ENCODE results near the gene RBBP5.

Gene RBBP5

GRCh38 chr1:205133287-205133686, 11.5 kb upstream of the RBBP5 start:
- Histone ChIP-seq H3K36me3 (ENCODE audit: control insufficient read depth in 2 of 2, insufficient read depth in 2 of 2, low read length in 2 of 2) (no peaks in the 10 kb centered on the region), H3K9me3 (ENCODE audit: control insufficient read depth in 2 of 2, low read length in 2 of 2) (no peaks in the 10 kb centered on the region), H3K27me3 (ENCODE audit: control insufficient read depth in 2 of 2, insufficient read depth in 2 of 2, low read length in 2 of 2) (no peaks in the 10 kb centered on the region), H3K27ac (ENCODE audit: low read depth in 2 of 2, low read length in 2 of 2) (no peak overlapping the region), H3K4me3 (ENCODE audit: low read length in 2 of 2) (no peak overlapping the region), H3K9ac (ENCODE audit: low read depth in 1 of 2, low read length in 2 of 2) (no peak overlapping the region), H3K4me1 (ENCODE audit: control insufficient read depth in 2 of 2, insufficient read depth in 2 of 2, low read length in 2 of 2) (no peaks in the 10 kb centered on the region)

DNA sequence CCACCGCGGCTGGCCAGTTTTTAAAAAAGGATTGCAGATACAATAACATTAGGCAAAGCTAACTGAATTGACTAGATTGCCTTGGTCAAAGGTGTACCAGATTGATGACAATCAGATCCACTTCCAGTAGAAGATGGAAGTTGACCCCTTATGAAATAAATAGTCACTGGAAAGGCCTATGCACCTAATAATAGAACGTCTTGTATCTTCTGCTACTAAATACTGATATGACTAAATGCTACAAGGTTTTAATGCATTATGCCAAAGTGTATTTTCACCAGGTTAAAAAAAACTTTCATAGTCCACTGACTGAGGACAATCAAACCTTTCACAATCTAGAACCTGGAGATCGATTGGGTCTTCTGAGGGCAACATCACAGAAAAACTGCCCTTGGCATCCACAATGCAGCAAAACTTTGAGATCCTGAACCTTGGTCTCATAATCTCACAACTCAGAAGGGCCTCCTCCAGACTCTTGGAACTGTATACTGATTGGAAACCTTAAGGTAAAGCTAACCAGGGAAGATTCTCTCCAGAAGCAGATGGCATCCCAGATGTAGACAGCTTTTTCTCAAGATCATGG, 7.8 kb upstream of the RBBP5 start:
- Histone ChIP-seq H3K9me3 (ENCODE audit: control insufficient read depth in 2 of 2, low read length in 2 of 2) (no peaks in the 10 kb centered on the region), H3K4me1 (ENCODE audit: control insufficient read depth in 2 of 2, insufficient read depth in 2 of 2, low read length in 2 of 2) (no peaks in the 10 kb centered on the region), H3K4me3 (ENCODE audit: low read length in 2 of 2) (no peak overlapping the region), H3K27ac (ENCODE audit: low read depth in 2 of 2, low read length in 2 of 2) (no peak overlapping the region), H3K36me3 (ENCODE audit: control insufficient read depth in 2 of 2, insufficient read depth in 2 of 2, low read length in 2 of 2) (no peaks in the 10 kb centered on the region), H3K27me3 (ENCODE audit: control insufficient read depth in 2 of 2, insufficient read depth in 2 of 2, low read length in 2 of 2) (no peaks in the 10 kb centered on the region), H3K9ac (ENCODE audit: low read depth in 1 of 2, low read length in 2 of 2) (no peak overlapping the region)

GRCh38 chr1:205128050-205128449, 6.3 kb upstream of the RBBP5 start:
- Histone ChIP-seq H3K9me3 (ENCODE audit: control insufficient read depth in 2 of 2, low read length in 2 of 2) (no peaks in the 10 kb centered on the region), H3K9ac (ENCODE audit: low read depth in 1 of 2, low read length in 2 of 2) (no peak overlapping the region), H3K4me1 (ENCODE audit: control insufficient read depth in 2 of 2, insufficient read depth in 2 of 2, low read length in 2 of 2) (no peaks in the 10 kb centered on the region), H3K36me3 (ENCODE audit: control insufficient read depth in 2 of 2, insufficient read depth in 2 of 2, low read length in 2 of 2) (no peaks in the 10 kb centered on the region), H3K27ac (ENCODE audit: low read depth in 2 of 2, low read length in 2 of 2) (no peak overlapping the region), H3K4me3 (ENCODE audit: low read length in 2 of 2) (no peak overlapping the region), H3K27me3 (ENCODE audit: control insufficient read depth in 2 of 2, insufficient read depth in 2 of 2, low read length in 2 of 2) (no peaks in the 10 kb centered on the region)

DNA sequence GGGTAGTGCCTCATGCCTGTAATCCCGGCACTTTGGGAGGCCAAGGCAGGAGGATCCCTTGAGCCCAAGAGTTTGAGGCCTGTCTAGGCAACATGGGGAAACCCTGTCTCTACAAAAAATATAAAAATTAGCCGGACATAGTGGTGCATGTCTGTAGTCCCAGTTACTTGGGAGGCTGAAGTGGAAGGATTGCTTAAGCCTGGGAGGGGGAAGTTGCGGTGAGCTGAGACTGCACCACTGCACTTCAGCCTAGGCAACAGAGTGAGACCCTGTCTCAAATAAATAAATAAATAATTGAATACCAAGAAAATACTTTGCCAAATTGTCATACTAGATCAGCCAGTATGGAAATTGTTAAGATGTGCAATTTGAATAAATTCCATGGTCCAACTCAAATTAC, 5.9 kb upstream of the RBBP5 start:
- Histone ChIP-seq H3K4me1 (ENCODE audit: control insufficient read depth in 2 of 2, insufficient read depth in 2 of 2, low read length in 2 of 2) (no peaks in the 10 kb centered on the region), H3K27ac (ENCODE audit: low read depth in 2 of 2, low read length in 2 of 2) (no peak overlapping the region), H3K27me3 (ENCODE audit: control insufficient read depth in 2 of 2, insufficient read depth in 2 of 2, low read length in 2 of 2) (no peaks in the 10 kb centered on the region), H3K9me3 (ENCODE audit: control insufficient read depth in 2 of 2, low read length in 2 of 2) (no peaks in the 10 kb centered on the region), H3K36me3 (ENCODE audit: control insufficient read depth in 2 of 2, insufficient read depth in 2 of 2, low read length in 2 of 2) (no peaks in the 10 kb centered on the region), H3K4me3 (ENCODE audit: low read length in 2 of 2) (no peak overlapping the region), H3K9ac (ENCODE audit: low read depth in 1 of 2, low read length in 2 of 2) (no peak overlapping the region)

GRCh38 chr1:205124726-205125125, 2.9 kb upstream of the RBBP5 start:
- Histone ChIP-seq H3K4me1 (ENCODE audit: control insufficient read depth in 2 of 2, insufficient read depth in 2 of 2, low read length in 2 of 2) (peaks cover 10 to 12% of the 10 kb centered on the region in 2 donors), H3K9me3 (ENCODE audit: control insufficient read depth in 2 of 2, low read length in 2 of 2) (no peaks in the 10 kb centered on the region), H3K4me3 (ENCODE audit: low read length in 2 of 2) (no peak overlapping the region), H3K9ac (ENCODE audit: low read depth in 1 of 2, low read length in 2 of 2) (no peak overlapping the region), H3K27me3 (ENCODE audit: control insufficient read depth in 2 of 2, insufficient read depth in 2 of 2, low read length in 2 of 2) (no peaks in the 10 kb centered on the region), H3K36me3 (ENCODE audit: control insufficient read depth in 2 of 2, insufficient read depth in 2 of 2, low read length in 2 of 2) (no peaks in the 10 kb centered on the region), H3K27ac (ENCODE audit: low read depth in 2 of 2, low read length in 2 of 2) (no peak overlapping the region)

GRCh38 chr1:205122489-205122882, 708 bp upstream of the RBBP5 start:
- Histone ChIP-seq H3K9me3 (ENCODE audit: control insufficient read depth in 2 of 2, low read length in 2 of 2) (no peaks in the 10 kb centered on the region), H3K4me1 (ENCODE audit: control insufficient read depth in 2 of 2, insufficient read depth in 2 of 2, low read length in 2 of 2) (peaks cover 12 to 14% of the 10 kb centered on the region in 2 donors), H3K36me3 (ENCODE audit: control insufficient read depth in 2 of 2, insufficient read depth in 2 of 2, low read length in 2 of 2) (peaks cover 0 to 2% of the 10 kb centered on the region in 2 donors), H3K4me3 (ENCODE audit: low read length in 2 of 2) (peak overlapping the region; percentile 84 to 100), H3K9ac (ENCODE audit: low read depth in 1 of 2, low read length in 2 of 2) (peak overlapping the region; percentile 85 to 99), H3K27ac (ENCODE audit: low read depth in 2 of 2, low read length in 2 of 2) (peak overlapping the region; percentile 89 to 97), H3K27me3 (ENCODE audit: control insufficient read depth in 2 of 2, insufficient read depth in 2 of 2, low read length in 2 of 2) (no peaks in the 10 kb centered on the region)

DNA sequence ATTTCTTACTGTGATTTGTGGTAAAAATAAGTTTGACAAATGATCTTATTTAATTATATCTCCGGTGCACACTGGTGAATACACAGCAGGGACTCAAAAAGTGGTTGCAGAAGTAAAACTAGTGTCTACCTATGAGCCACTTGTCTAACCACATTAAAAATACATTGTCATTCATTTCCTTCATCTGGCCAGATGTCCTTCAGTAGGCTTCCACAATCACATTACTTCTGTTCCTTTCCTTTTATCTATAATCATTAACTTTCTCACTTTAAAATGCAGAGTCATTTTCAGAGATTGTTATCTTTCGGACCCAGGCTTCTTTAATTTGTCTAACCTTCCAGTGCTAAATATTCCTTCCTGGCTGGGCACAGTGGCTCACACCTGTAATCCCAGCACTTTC, 3.0 kb downstream of the RBBP5 start:
- Histone ChIP-seq H3K4me1 (ENCODE audit: control insufficient read depth in 2 of 2, insufficient read depth in 2 of 2, low read length in 2 of 2) (peaks cover 12 to 14% of the 10 kb centered on the region in 2 donors), H3K9me3 (ENCODE audit: control insufficient read depth in 2 of 2, low read length in 2 of 2) (no peaks in the 10 kb centered on the region), H3K27me3 (ENCODE audit: control insufficient read depth in 2 of 2, insufficient read depth in 2 of 2, low read length in 2 of 2) (no peaks in the 10 kb centered on the region), H3K36me3 (ENCODE audit: control insufficient read depth in 2 of 2, insufficient read depth in 2 of 2, low read length in 2 of 2) (peaks cover 2 to 9% of the 10 kb centered on the region in 2 donors), H3K27ac (ENCODE audit: low read depth in 2 of 2, low read length in 2 of 2) (no peak overlapping the region), H3K9ac (ENCODE audit: low read depth in 1 of 2, low read length in 2 of 2) (no peak overlapping the region), H3K4me3 (ENCODE audit: low read length in 2 of 2) (no peak overlapping the region)

GRCh38 chr1:205111354-205111753, 10.4 kb downstream of the RBBP5 start:
- H3K4me3 ChIP-seq (ENCODE audit: low read length in 2 of 2): no peak overlapping the region
- H3K27me3 ChIP-seq (ENCODE audit: control insufficient read depth in 2 of 2, insufficient read depth in 2 of 2, low read length in 2 of 2): no peaks in the 10 kb centered on the region
- no peak overlapping the region for H3K27ac ChIP-seq (ENCODE audit: low read depth in 2 of 2, low read length in 2 of 2)
- no peak overlapping the region for H3K9ac ChIP-seq (ENCODE audit: low read depth in 1 of 2, low read length in 2 of 2)
- peaks cover 17 to 32% of the 10 kb centered on the region in 2 donors for H3K36me3 ChIP-seq (ENCODE audit: control insufficient read depth in 2 of 2, insufficient read depth in 2 of 2, low read length in 2 of 2)
- H3K9me3 ChIP-seq (ENCODE audit: control insufficient read depth in 2 of 2, low read length in 2 of 2): no peaks in the 10 kb centered on the region
- H3K4me1 ChIP-seq (ENCODE audit: control insufficient read depth in 2 of 2, insufficient read depth in 2 of 2, low read length in 2 of 2): no peaks in the 10 kb centered on the region

DNA sequence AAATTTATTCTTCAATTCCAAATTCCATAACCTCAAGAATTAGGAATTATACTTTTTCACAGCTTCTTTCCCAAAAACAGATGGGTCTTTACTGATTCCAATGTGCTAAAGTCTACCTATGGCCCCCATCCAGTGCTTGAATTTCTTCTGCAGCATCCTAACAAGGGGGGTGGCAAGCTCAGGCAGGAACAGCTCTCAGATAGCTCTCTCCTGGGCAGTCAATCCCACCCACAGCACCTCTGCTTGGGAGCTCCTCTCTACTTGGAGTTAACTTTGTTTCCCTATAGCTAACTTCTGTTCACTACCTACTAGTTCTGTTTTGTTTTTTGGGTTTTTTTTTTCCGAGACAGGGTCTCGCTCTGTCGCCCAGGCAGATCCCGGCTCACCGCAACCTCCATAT, 12.1 kb downstream of the RBBP5 start:
- Histone ChIP-seq H3K36me3 (ENCODE audit: control insufficient read depth in 2 of 2, insufficient read depth in 2 of 2, low read length in 2 of 2) (peaks cover 25 to 41% of the 10 kb centered on the region in 2 donors), H3K9me3 (ENCODE audit: control insufficient read depth in 2 of 2, low read length in 2 of 2) (no peaks in the 10 kb centered on the region), H3K9ac (ENCODE audit: low read depth in 1 of 2, low read length in 2 of 2) (no peak overlapping the region), H3K4me3 (ENCODE audit: low read length in 2 of 2) (no peak overlapping the region), H3K27ac (ENCODE audit: low read depth in 2 of 2, low read length in 2 of 2) (no peak overlapping the region), H3K27me3 (ENCODE audit: control insufficient read depth in 2 of 2, insufficient read depth in 2 of 2, low read length in 2 of 2) (no peaks in the 10 kb centered on the region), H3K4me1 (ENCODE audit: control insufficient read depth in 2 of 2, insufficient read depth in 2 of 2, low read length in 2 of 2) (no peaks in the 10 kb centered on the region)

- no peak overlapping the region for H3K9ac ChIP-seq (ENCODE audit: low read depth in 1 of 2, low read length in 2 of 2)
- H3K4me3 ChIP-seq (ENCODE audit: low read length in 2 of 2): no peak overlapping the region
- peaks cover 24 to 45% of the 10 kb centered on the region in 2 donors for H3K36me3 ChIP-seq (ENCODE audit: control insufficient read depth in 2 of 2, insufficient read depth in 2 of 2, low read length in 2 of 2)
- no peaks in the 10 kb centered on the region for H3K9me3 ChIP-seq (ENCODE audit: control insufficient read depth in 2 of 2, low read length in 2 of 2)
- H3K27me3 ChIP-seq (ENCODE audit: control insufficient read depth in 2 of 2, insufficient read depth in 2 of 2, low read length in 2 of 2): no peaks in the 10 kb centered on the region
- H3K27ac ChIP-seq (ENCODE audit: low read depth in 2 of 2, low read length in 2 of 2): no peak overlapping the region
- no peaks in the 10 kb centered on the region for H3K4me1 ChIP-seq (ENCODE audit: control insufficient read depth in 2 of 2, insufficient read depth in 2 of 2, low read length in 2 of 2)
These were observed 12.5 kb downstream of the RBBP5 start for GRCh38 chr1:205109269-205109668.

GRCh38 chr1:205108464-205108863, 13.3 kb downstream of the RBBP5 start:
- H3K4me1 ChIP-seq (ENCODE audit: control insufficient read depth in 2 of 2, insufficient read depth in 2 of 2, low read length in 2 of 2): no peaks in the 10 kb centered on the region
- peaks cover 25 to 51% of the 10 kb centered on the region in 2 donors for H3K36me3 ChIP-seq (ENCODE audit: control insufficient read depth in 2 of 2, insufficient read depth in 2 of 2, low read length in 2 of 2)
- no peak overlapping the region for H3K9ac ChIP-seq (ENCODE audit: low read depth in 1 of 2, low read length in 2 of 2)
- no peaks in the 10 kb centered on the region for H3K27me3 ChIP-seq (ENCODE audit: control insufficient read depth in 2 of 2, insufficient read depth in 2 of 2, low read length in 2 of 2)
- no peaks in the 10 kb centered on the region for H3K9me3 ChIP-seq (ENCODE audit: control insufficient read depth in 2 of 2, low read length in 2 of 2)
- no peak overlapping the region for H3K27ac ChIP-seq (ENCODE audit: low read depth in 2 of 2, low read length in 2 of 2)
- no peak overlapping the region for H3K4me3 ChIP-seq (ENCODE audit: low read length in 2 of 2)

Measured in mucosa of rectum (tissue), 2 donors.